ENCODE measurements around the gene KCNQ1.
A peak's percentile ranks its signal among the peaks of the same experiment; 100 is the strongest.

The KCNQ1 gene

DNA sequence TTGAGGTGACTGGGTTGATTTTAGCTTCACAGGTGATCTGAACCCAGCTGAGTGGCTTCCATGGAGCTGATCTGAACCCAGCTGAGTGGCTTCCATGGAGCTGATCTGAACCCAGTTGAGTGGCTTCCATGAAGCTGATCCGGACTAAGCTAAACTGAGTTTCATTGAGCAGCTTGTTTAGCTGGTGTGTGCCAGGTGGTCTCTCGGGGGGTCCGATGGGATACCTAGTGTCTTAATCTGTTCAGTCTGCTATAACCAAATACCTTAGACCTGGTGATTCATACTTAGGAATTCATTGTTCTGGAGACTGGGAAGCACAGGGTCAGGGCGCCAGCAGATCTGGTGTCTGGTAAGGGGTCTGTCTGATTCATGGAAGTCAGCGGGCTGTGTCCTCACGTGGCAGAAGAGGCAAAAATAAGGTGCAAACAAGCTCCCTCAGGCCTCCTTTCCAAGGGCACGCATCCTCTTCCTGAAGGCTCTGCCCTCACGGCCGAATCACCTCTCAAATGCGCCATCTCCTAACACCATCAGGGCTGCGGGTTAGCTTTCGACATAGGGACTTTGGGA lies 307.5 kb downstream of the KCNQ1 start:
- no peak for DNase-seq (ENCODE audit: extremely low read depth, low read depth)
- TF ChIP-seq, protein P1, sequence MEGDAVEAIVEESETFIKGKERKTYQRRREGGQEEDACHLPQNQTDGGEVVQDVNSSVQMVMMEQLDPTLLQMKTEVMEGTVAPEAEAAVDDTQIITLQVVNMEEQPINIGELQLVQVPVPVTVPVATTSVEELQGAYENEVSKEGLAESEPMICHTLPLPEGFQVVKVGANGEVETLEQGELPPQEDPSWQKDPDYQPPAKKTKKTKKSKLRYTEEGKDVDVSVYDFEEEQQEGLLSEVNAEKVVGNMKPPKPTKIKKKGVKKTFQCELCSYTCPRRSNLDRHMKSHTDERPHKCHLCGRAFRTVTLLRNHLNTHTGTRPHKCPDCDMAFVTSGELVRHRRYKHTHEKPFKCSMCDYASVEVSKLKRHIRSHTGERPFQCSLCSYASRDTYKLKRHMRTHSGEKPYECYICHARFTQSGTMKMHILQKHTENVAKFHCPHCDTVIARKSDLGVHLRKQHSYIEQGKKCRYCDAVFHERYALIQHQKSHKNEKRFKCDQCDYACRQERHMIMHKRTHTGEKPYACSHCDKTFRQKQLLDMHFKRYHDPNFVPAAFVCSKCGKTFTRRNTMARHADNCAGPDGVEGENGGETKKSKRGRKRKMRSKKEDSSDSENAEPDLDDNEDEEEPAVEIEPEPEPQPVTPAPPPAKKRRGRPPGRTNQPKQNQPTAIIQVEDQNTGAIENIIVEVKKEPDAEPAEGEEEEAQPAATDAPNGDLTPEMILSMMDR (IDR thresholded peaks at IDR 0.05; ENCODE audit: low read depth, low read length) = no peak

DNA sequence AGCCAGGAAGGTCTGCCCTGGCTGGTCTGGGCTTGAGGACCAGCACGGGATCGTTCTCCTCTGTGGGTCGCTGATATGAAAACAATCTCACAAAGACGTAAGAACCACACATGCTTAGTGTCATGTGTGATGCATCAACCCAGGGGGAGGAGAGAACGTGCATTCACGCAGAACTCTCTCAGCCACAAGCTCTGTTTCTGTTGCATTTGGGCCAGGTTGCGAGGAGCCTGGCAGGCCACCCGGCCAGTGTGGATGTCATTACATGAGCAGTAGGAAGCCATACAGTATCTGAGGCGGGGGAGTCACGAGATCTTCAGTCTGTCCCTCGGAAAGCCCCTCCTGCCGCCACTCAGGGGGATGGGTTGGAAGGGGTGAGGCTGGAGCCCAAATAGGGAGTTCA lies 308.1 kb downstream of the KCNQ1 start:
- DNase-seq (ENCODE audit: extremely low read depth, low read depth) = peak; percentile 54
- TF ChIP-seq, protein P1 (IDR thresholded peaks at IDR 0.05; ENCODE audit: low read depth, low read length) = no peak

DNA sequence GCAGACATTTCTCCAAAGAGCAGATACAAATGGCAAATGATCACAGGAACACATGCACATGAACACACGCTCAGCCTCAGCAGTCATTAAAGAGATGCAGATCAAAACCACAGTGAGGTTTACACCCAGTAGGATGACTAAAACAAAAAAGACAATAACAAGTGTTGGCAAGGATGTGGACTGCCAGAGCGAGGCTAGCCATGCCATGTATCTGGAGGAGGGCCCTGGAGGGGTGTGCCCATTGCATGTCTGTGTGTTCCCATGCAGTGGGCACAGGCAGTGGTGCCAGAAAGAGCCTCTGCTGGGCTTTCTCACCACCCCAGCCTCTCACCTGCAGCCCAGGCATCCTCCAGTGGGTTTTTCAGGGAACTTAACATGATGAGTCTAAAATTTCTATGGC lies 309.2 kb downstream of the KCNQ1 start:
- DNase-seq (ENCODE audit: extremely low read depth, low read depth) = no peak
- TF ChIP-seq, protein P1 (IDR thresholded peaks at IDR 0.05; ENCODE audit: low read depth, low read length) = no peak

DNA sequence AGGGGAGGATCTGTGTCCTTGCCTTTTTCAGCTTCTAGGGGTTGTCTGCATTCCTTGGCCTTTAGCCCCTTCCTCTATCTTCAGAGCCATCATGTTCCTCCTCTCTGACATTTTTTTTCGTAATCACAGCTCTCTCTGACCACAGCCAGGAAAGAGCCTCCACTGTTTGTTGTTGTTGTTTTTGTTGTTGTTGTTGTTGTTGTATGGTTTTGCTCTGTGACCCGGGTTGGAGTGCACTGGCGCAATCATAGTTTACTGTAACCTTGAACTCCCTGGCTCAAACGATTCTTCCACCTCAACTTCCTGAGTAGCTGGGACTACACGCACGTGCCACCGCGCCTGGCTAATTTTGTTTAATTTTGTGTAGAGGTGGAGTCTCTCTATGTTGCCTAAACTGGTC lies 310.3 kb downstream of the KCNQ1 start:
- DNase-seq (ENCODE audit: extremely low read depth, low read depth) = no peak

DNA sequence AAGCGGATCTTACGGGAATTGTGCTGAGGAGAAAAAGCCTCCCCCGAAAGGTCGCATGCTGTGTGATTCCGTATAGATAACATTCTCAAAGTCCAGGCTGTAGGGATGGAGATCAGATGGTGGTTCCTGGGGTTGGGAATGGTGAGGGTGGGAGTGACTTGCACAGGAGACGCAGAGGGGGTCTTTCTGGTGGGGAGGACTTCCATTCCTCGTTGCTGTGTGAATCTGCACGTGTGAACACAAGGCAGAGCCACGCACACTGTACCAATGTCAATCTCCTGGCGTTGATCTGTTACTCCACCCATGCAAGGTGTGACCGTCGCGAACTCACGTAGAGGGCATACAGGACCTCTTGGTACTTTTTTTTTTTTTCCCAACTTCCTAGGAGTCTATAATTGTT lies 313.9 kb downstream of the KCNQ1 start:
- TF ChIP-seq, protein P1 (IDR thresholded peaks at IDR 0.05; ENCODE audit: low read depth, low read length) = no peak
- DNase-seq (ENCODE audit: extremely low read depth, low read depth) = no peak

More for the DNA sequence above, 310.3 kb downstream of the KCNQ1 start:
- TF ChIP-seq, protein P1 (IDR thresholded peaks at IDR 0.05; ENCODE audit: low read depth, low read length) = no peak

DNA sequence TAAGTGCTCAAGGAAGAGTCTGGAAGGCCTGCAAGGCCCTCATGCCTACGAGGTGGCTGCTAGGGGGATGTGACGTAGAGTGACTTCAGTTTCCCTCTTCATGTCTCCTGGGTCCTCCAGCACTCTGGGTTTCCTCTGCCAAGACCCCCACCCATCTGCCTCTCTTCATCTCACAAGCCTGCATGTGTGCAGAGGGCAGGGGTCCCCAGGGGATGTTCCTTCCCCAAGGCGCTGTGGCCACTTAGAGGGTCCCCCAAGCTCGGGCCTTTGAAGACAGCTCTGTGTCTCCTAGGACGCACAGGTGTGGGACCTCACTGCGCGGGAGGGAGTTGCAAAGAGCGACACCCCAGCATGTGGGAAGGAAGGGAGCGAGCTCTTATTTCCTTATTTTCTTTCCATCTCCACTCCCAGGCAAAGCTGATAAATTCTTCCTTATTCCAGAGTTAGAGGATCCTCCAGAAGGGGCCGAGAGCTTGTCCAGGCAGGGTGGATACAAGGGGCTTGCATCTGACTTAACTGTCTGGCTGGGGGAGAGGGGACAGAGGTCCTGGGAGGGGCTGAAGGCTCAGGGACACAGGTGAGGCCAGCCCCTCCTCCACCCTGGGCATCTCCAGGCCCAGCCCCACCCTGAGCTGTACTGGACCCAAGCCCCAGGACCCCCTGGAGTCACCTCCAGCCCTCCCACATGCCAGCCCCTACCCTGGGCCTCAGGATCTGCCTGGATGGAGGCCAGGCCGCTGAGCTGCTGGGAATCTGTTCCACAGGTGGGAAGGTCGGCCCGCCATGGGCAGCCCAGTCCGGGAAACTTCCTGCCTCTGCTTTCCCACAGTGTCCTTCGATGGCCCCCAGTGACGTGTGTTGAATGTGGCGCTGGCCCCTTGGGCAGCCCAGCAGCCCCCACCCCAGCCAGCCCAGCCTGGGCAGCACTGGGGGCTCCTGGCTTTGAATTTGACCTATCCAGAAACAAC lies 314.7 kb downstream of the KCNQ1 start:
- no peak for DNase-seq (ENCODE audit: extremely low read depth, low read depth)
- TF ChIP-seq, protein P1 (IDR thresholded peaks at IDR 0.05; ENCODE audit: low read depth, low read length) = no peak
